GM12891 (cell line): Measurements from ENCODE around the gene VTI1A.

Experiments used
- PAX5 ChIP-seq: IDR thresholded peaks from 2 replicates; pipeline ENCODE4 v1.6.1; 2011; ENCODE audit warnings: low read length, moderate library complexity, mild to moderate bottlenecking; ENCODE audit not compliant: insufficient read depth, severe bottlenecking
- POLR2A ChIP-seq: IDR thresholded peaks from 2 replicates; pipeline ENCODE4 v1.6.1; 2011; ENCODE audit warnings: low read depth, low read length, control low read depth
- POLR2AphosphoS5 ChIP-seq: IDR thresholded peaks from 2 replicates; pipeline ENCODE4 v1.6.1; 2011; ENCODE audit warnings: low read depth, low read length, control low read depth
- POU2F2 ChIP-seq: IDR thresholded peaks from 2 replicates; pipeline ENCODE4 v1.6.1; 2011; ENCODE audit warnings: low read depth, mild to moderate bottlenecking, control low read depth, low read length, moderate library complexity
- SPI1 ChIP-seq: IDR thresholded peaks from 2 replicates; pipeline ENCODE4 v1.6.1; 2011; ENCODE audit warnings: low read depth, low read length, control low read depth
- TAF1 ChIP-seq: IDR thresholded peaks from 2 replicates; pipeline ENCODE4 v1.6.1; 2011; ENCODE audit warnings: low read depth, low read length, control low read depth

- TF ChIP-seq POLR2A (no peak), TAF1 (no peak), POLR2AphosphoS5 (no peak), SPI1 (no peak), POU2F2 (no peak), PAX5 (no peak)
Observed at GRCh38 chr10:112579578-112579977, 132.6 kb downstream of the VTI1A start.
